Panc1 (cell line): Measurements from ENCODE around the gene RAD52. TPM values are rescaled to one million over a fixed set of nuclear protein-coding genes. Genes with fewer than 3 reads are reported as not detected.

Experiments used
- ATAC-seq: fragments of 200-7000 bp; cut with Tn5 transposase; 2 replicates; pipeline ENCODE4 v1.9.1; 2020; ENCODE audit warnings: mild to moderate bottlenecking, moderate library complexity
- BruUV-seq: library from RNA; stranded (reverse); fragments of 400-500 nt; replicated peaks from 2 replicates; lab custom pipeline; 2021; lab: Mats Ljungman, UMichigan
- CTCF ChIA-PET: fragments of 300-600 bp; sonication (Branson Sonifier 250); formaldehyde crosslinking; loops from one replicate; lab custom pipeline; 2022; ENCODE audit warnings: antibody characterized with exemption; lab: Charles Lee
- POLR2A ChIA-PET: fragments of 300-600 bp; sonication (Branson Sonifier 250); formaldehyde crosslinking; loops from one replicate; lab custom pipeline; 2022; ENCODE audit warnings: antibody characterized with exemption; lab: Charles Lee
- DNase-seq: peaks from one replicate; pipeline ENCODE4 v3.0.0-alpha.2; 2010; ENCODE audit warnings: low read depth, low spot score
- H3K27ac ChIP-seq: 2 replicates; pipeline ENCODE4 v1.5.1; 2011; ENCODE audit warnings: mild to moderate bottlenecking, low read length, inconsistent platforms
- H3K27me3 ChIP-seq: fragments of 200-500 bp; sonication (Bioruptor generic); 2 replicates; pipeline ENCODE4 v1.6.0; 2014; ENCODE audit warnings: low read length, inconsistent platforms; ENCODE audit not compliant: control insufficient read depth, insufficient read depth
- H3K36me3 ChIP-seq: fragments of 200-500 bp; sonication (Bioruptor generic); 2 replicates; pipeline ENCODE4 v1.5.1; 2014; ENCODE audit warnings: inconsistent platforms, mild to moderate bottlenecking, low read length, moderate library complexity; ENCODE audit not compliant: control insufficient read depth, insufficient read depth
- H3K4me1 ChIP-seq: 2 replicates; pipeline ENCODE4 v1.5.1; 2011; ENCODE audit warnings: inconsistent platforms, mild to moderate bottlenecking, low read length, moderate library complexity; ENCODE audit not compliant: control insufficient read depth, insufficient read depth
- H3K4me3 ChIP-seq, 2 experiments: 2 replicates each; pipeline ENCODE4 v1.5.1; 2011 to 2012; ENCODE audit warnings: low read depth in 2 of 2, low read length in 2 of 2, mild to moderate bottlenecking in 2 of 2, inconsistent platforms in 1 of 2, moderate library complexity in 1 of 2
- H3K9me3 ChIP-seq: fragments of 200-500 bp; sonication (Bioruptor generic); 2 replicates; pipeline ENCODE4 v1.5.1; 2014; ENCODE audit warnings: low read depth, mild to moderate bottlenecking, inconsistent platforms, low read length, moderate library complexity; ENCODE audit not compliant: control insufficient read depth, insufficient read depth
- POLR2AphosphoS5 ChIP-seq: IDR thresholded peaks from 2 replicates; pipeline ENCODE4 v1.6.1; 2012; ENCODE audit warnings: mild to moderate bottlenecking, low read depth, low read length, moderate library complexity
- SIN3A ChIP-seq: IDR thresholded peaks from 2 replicates; pipeline ENCODE4 v1.6.1; 2012; ENCODE audit warnings: low read depth, mild to moderate bottlenecking, low read length, moderate library complexity, borderline replicate concordance; ENCODE audit not compliant: insufficient read depth
- TCF7L2 ChIP-seq: IDR thresholded peaks from 2 replicates; pipeline ENCODE4 v1.6.1; 2011; ENCODE audit warnings: mild to moderate bottlenecking, low read depth, low read length, inconsistent platforms
- in situ Hi-C: cut with HindIII; loops from 2 replicates; pipeline ENCODE4 v1.10.0; 2016; ENCODE audit warnings: low sequenced_read_pairs, low pct_unique_long_range_greater_than_20kb
- intact Hi-C: fragments of 100-400 bp; cut with micrococcal nuclease; formaldehyde crosslinking; loops from one replicate; pipeline ENCODE4 v1.10.0; 2022; ENCODE audit not compliant: unreplicated experiment
- total RNA-seq: library from RNA; stranded (reverse); gene quantifications from one replicate; pipeline ENCODE4 v1.2.1, GENCODE V29; 2021; ENCODE audit not compliant: unreplicated experiment
- TF ChIP-seq, protein P1 (sequence below), 2 experiments: IDR thresholded peaks; 2 replicates each; pipeline ENCODE4 v1.6.1; 2011 to 2012; ENCODE audit warnings: low read depth in 2 of 2, control low read depth in 1 of 2, low read length in 1 of 2, mild to moderate bottlenecking in 1 of 2, moderate library complexity in 1 of 2; ENCODE audit not compliant: insufficient read depth in 1 of 2
- TF ChIP-seq, protein P2 (sequence below): fragments of 450-650 bp; IDR thresholded peaks from 2 replicates; pipeline ENCODE4 v1.5.1; 2017; ENCODE audit warnings: mild to moderate bottlenecking

RAD52 gene
- total RNA-seq, 1 experiment from 2014 or later: 15.8 TPM

DNA sequence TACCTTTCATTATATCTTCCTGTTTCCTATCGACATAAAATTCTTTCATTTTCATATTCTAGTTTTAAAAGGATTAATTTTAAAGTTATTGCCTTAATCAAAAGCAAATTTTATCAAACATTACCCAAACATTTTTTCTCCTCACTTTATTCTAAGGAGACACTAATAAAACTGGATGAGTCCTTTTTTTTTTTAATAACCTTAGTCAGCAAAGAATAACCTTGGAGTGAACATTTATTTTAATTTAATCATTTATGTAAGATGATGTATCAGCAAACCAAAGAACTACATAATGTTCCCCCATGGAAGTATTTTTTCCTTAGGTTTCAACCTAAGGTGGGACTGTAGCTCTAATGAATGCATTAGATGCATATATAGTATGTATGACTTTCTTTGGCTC, 83.9 kb downstream of the RAD52 start:
- POLR2A ChIA-PET: no interaction called here
- in situ Hi-C loops: no loop called here
- TF ChIP-seq POLR2AphosphoS5 (no peak), SIN3A (no peak), TCF7L2 (no peak)
- TF ChIP-seq, protein P1, sequence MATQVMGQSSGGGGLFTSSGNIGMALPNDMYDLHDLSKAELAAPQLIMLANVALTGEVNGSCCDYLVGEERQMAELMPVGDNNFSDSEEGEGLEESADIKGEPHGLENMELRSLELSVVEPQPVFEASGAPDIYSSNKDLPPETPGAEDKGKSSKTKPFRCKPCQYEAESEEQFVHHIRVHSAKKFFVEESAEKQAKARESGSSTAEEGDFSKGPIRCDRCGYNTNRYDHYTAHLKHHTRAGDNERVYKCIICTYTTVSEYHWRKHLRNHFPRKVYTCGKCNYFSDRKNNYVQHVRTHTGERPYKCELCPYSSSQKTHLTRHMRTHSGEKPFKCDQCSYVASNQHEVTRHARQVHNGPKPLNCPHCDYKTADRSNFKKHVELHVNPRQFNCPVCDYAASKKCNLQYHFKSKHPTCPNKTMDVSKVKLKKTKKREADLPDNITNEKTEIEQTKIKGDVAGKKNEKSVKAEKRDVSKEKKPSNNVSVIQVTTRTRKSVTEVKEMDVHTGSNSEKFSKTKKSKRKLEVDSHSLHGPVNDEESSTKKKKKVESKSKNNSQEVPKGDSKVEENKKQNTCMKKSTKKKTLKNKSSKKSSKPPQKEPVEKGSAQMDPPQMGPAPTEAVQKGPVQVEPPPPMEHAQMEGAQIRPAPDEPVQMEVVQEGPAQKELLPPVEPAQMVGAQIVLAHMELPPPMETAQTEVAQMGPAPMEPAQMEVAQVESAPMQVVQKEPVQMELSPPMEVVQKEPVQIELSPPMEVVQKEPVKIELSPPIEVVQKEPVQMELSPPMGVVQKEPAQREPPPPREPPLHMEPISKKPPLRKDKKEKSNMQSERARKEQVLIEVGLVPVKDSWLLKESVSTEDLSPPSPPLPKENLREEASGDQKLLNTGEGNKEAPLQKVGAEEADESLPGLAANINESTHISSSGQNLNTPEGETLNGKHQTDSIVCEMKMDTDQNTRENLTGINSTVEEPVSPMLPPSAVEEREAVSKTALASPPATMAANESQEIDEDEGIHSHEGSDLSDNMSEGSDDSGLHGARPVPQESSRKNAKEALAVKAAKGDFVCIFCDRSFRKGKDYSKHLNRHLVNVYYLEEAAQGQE (IDR thresholded peaks at IDR 0.05; ENCODE audit: insufficient read depth in 1 of 2, low read depth in 2 of 2, low read length in 1 of 2): no peak
- TF ChIP-seq, protein P2, sequence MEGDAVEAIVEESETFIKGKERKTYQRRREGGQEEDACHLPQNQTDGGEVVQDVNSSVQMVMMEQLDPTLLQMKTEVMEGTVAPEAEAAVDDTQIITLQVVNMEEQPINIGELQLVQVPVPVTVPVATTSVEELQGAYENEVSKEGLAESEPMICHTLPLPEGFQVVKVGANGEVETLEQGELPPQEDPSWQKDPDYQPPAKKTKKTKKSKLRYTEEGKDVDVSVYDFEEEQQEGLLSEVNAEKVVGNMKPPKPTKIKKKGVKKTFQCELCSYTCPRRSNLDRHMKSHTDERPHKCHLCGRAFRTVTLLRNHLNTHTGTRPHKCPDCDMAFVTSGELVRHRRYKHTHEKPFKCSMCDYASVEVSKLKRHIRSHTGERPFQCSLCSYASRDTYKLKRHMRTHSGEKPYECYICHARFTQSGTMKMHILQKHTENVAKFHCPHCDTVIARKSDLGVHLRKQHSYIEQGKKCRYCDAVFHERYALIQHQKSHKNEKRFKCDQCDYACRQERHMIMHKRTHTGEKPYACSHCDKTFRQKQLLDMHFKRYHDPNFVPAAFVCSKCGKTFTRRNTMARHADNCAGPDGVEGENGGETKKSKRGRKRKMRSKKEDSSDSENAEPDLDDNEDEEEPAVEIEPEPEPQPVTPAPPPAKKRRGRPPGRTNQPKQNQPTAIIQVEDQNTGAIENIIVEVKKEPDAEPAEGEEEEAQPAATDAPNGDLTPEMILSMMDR: no peak
- no peak for ATAC-seq
- CTCF ChIA-PET: no interaction called here
- H3K4me3 ChIP-seq: no peak overlapping the region
- BruUV-seq: no TSS peak
- H3K9me3 ChIP-seq: no peaks in the 10 kb centered on the region
- no peaks in the 10 kb centered on the region for H3K27me3 ChIP-seq
- no peak for DNase-seq
- H3K27ac ChIP-seq: no peak overlapping the region
- intact Hi-C loops: no loop called here
- no peaks in the 10 kb centered on the region for H3K4me1 ChIP-seq
- peaks cover 38% of the 10 kb centered on the region for H3K36me3 ChIP-seq

DNA sequence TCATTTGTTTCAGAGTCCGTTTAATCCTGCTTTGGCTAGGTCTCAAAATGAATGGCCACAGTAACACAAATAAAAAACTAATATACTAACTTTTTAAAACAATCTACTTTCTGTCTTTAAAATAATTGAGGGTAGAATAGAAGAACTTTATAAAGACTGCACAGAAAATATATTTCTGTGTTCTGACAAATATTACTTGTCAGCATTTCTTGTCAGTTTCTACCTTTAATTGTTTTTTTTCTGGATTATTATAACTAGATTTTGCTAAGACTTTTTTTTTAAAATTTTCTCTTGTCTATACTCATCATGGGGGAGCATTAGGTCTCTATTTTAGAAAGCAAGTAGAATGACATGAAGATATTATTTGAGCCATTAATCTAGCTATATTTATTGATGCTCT, 86.2 kb downstream of the RAD52 start:
- intact Hi-C loops (no loop called here), in situ Hi-C loops (no loop called here)
- Histone ChIP-seq H3K36me3 (peaks cover 40% of the 10 kb centered on the region), H3K4me3 (no peak overlapping the region), H3K27ac (no peak overlapping the region), H3K27me3 (no peaks in the 10 kb centered on the region), H3K4me1 (no peaks in the 10 kb centered on the region), H3K9me3 (no peaks in the 10 kb centered on the region)
- TF ChIP-seq TCF7L2 (no peak), SIN3A (no peak), POLR2AphosphoS5 (no peak)
- TF ChIP-seq, protein P2: no peak
- TF ChIP-seq, protein P1 (IDR thresholded peaks at IDR 0.05; ENCODE audit: insufficient read depth in 1 of 2, low read depth in 2 of 2, low read length in 1 of 2): no peak
- BruUV-seq: no TSS peak
- ATAC-seq (no peak), DNase-seq (no peak)
- POLR2A ChIA-PET: no interaction called here
- CTCF ChIA-PET: no interaction called here
